ENCODE data around the gene CNTLN.
"Not testable (repeated sequence)": the region's sequence is repeated elsewhere in the genome, so short reads cannot be mapped to it uniquely, and the experiment has no call there.

Gene CNTLN

DNA sequence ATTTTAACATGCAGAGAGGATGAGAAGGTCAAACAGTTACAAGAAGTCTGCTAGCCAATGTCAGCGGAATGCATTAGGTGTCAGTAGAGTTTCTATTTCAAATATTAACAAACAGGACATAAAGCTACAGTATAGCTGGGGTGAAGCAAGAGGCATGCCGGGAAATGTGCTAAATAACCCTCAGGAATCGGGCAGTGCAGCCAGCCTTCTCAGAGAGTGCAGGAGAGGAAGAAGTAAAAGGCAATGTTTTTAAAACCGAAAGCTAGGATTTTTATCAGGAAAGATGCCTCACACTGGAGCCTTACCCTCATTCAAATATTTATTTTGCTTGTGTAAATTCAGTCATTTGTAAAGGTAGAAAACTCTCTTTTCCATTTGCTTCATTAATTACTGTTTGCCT lies 384.9 kb downstream of the CNTLN start:
- DNase-seq (ENCODE audit: low read depth in 3 of 3), result no peak

GRCh38 chr9:17520268-17521064 lies 385.6 kb downstream of the CNTLN start:
- DNase-seq (ENCODE audit: low read depth in 3 of 3), result no peak

DNA sequence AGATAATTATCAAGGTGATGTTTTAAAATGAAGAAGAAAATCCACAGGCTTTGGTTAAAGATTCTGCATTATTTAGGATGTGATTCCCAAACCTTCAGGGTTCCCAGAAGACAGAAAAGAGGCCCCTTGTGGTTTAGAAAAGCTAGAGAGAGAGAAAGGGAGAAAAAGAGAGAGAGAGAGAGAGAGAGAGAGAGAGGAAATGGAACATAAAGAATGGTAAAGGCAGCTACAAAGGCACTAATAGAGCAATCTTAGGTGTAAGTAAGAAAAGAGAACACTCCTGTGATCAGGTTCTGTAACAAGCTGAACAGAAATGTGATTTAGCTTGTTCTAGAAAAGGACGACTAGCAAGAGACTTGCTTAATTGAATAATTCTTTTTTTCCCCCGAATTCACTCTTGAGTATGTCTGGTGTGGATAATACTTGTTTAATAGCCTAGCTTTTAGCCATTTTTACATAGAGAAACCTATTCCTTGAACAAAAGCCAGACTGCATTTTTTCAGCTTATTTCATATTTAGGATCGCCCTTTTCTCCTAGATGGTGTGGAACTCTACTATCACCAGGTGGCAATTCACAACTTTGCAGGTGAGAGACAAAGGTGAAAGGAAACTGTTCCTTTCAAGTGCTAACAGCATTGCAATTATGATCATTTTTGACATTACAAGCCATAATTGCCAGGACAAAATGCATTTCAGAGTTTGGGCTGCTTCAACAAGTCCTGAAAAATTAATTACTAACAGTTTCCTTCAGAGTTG lies 386.4 kb downstream of the CNTLN start:
- DNase-seq (ENCODE audit: low read depth in 3 of 3), result no peak

DNA sequence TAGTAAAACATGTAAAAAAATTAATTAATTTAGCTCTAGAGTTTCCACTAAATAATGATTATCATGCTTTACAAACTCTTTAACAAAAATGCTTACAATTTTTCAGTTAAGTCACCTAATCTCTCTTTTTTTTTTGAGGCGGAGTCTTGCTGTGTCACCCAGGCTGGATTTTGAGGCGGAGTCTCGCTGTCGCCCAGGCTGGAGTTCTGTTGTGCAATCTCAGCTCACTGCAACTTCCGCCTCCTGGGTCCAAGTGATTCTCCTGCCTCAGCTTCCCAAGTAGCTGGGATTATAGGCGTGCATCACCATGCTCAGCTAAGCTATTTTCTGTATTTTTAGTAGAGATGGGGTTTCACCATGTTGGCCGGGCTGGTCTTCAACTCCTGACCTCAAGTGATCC lies 391.9 kb downstream of the CNTLN start:
- DNase-seq (ENCODE audit: low read depth in 3 of 3), result not testable (repeated sequence)

GRCh38 chr9:17528859-17529258 lies 394.0 kb downstream of the CNTLN start:
- DNase-seq (ENCODE audit: low read depth in 3 of 3), result no peak

DNA sequence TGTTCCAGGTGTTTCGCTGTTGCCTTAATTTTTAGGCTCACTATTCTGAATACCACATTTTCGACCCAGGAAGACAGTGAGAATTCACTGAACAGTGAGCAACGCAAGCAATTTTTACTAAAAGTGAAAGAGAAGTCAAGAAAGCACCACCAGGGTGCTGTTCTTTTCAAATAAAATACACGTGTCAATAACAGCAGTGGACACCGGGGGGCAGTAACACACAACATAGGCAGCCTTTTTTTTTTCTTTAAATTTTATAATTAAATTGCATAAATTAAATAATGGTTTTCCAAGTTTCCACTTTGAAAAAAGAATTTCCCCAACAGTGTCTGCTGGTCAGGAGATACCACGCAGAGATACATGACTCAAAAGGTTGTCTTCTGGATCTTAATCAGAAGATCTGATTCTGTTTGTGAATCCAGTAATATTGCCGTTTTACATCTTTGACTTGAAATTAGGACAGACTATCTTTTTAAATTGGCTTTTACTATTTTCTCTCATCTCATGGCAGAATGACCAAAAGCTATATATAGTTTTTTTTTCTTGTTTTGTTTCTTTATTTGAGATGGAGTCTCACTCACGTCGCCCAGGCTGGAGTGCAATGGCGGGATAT lies 396.9 kb downstream of the CNTLN start:
- no peak for DNase-seq (ENCODE audit: low read depth in 3 of 3)

DNA sequence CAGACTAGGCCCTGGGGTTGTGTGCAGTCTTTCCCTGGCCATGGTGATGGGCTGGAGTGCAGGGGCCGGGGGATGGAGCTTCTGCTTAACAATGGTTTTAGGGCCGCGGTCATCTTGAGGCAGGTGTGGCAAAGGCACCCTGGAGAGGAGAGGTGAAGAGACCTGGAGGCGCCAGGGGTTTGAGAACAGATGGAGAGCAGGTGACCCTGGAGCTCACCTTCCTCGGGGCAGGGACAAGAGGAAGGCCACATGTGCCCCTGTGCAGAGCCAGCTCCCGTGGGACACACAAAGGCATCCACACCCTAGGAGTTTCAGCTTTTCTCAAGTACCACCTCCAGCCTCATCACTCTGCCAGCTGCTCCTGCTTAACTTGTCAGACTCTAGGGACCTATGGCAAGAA lies 397.6 kb downstream of the CNTLN start:
- DNase-seq (ENCODE audit: low read depth in 3 of 3), result no peak

GRCh38 chr9:17535176-17535575 lies 400.3 kb downstream of the CNTLN start:
- DNase-seq (ENCODE audit: low read depth in 3 of 3), result no peak

DNA sequence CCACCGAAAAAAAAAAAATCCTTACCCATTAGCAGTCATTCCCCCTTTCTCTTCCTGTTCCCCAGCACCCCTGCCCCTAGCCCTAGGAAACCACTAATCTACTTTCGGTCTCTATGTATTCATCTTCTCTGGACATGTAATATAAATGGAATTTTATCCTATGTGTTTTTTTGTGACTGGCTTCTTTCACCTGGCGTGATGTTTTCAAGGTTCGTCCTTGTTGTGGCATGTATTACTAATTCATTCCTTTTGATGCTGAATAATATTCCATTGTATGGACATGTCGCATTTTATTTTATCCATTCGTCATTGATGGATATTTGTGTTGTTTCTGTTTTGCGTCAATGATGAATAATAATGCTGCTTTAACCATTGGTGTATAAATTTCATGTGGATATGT lies 401.2 kb downstream of the CNTLN start:
- no peak for DNase-seq (ENCODE audit: low read depth in 3 of 3)

DNA sequence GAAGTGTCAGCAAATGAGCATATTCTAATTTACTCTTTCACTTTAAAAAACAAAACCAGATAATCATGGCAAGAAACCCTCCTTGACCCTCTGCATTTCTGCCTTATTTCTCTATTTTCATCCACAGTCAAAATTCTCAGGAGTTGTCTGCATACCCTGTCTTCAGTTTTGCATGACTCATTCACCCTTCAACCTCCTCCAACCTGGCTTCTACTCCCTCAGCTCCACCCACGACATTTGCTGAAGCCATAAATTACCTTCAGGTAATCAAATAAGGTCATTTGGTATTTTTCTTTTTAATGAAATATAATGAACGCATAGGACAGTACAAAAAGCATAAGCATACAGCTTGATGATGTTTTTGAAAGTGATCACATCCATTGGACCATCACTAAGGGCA lies 416.2 kb downstream of the CNTLN start:
- DNase-seq (ENCODE audit: low read depth in 3 of 3), result no peak

Measured in stimulated activated CD4-positive, alpha-beta T cell treated with anti-CD3 and anti-CD28 coated beads, TNF-alpha, amount 100 ng/mL, for 48 hours (primary cell).